Gastrocnemius medialis (tissue), 4 donors: ENCODE results near the gene SUPT3H. TPM values are rescaled to one million over a fixed set of nuclear protein-coding genes. Genes with fewer than 3 reads are reported as not detected.
A peak's percentile ranks its signal among the peaks of the same experiment; 100 is the strongest.

Experiments used
- ATAC-seq, 2 donors: fragments of 150-250 bp; one replicate each; pipeline ENCODE4 v1.9.1; 2016
- DNase-seq, 2 donors: peaks; one replicate each; pipeline ENCODE4 v3.0.0-alpha.2; 2019
- H3K27ac ChIP-seq, 4 donors: fragments of 200-600 bp; sonication (generic); 1 replicate in 1 of 4; 2 replicates in 3 of 4; pipeline ENCODE4 v1.5.1; 2016 to 2018; ENCODE audit warnings: mild to moderate bottlenecking in 2 of 4, moderate library complexity in 1 of 4
- H3K27me3 ChIP-seq, 3 donors: fragments of 200-600 bp; sonication (generic) in 2 of 3; 1 replicate in 1 of 3; 2 replicates in 2 of 3; pipeline versions ENCODE4 v1.5.1 to v1.6.0; 2016 to 2019; ENCODE audit warnings: mild to moderate bottlenecking in 1 of 3, moderate library complexity in 1 of 3
- H3K36me3 ChIP-seq, 2 donors: fragments of 200-600 bp; sonication (generic) in 1 of 2; one replicate each; pipeline ENCODE4 v1.5.1; 2017 to 2018
- H3K4me1 ChIP-seq, 2 donors: fragments of 200-600 bp; sonication (generic) in 1 of 2; one replicate each; pipeline ENCODE4 v1.5.1; 2016 to 2017; ENCODE audit warnings: mild to moderate bottlenecking in 2 of 2
- H3K4me3 ChIP-seq, 4 donors: fragments of 200-600 bp; sonication (generic) in 3 of 4; 1 replicate in 1 of 4; 2 replicates in 3 of 4; pipeline ENCODE4 v1.5.1; 2016 to 2019; ENCODE audit warnings: mild to moderate bottlenecking in 2 of 4
- H3K9me3 ChIP-seq, 3 donors: fragments of 200-600 bp; sonication (generic) in 2 of 3; 1 replicate in 1 of 3; 2 replicates in 2 of 3; pipeline ENCODE4 v1.5.1; 2016 to 2019
- CTCF ChIP-seq, 5 experiments: fragments of 450-650 bp in 3 of 5; fragments of 200-600 bp in 2 of 5; sonication (generic) in 2 of 5; IDR thresholded peaks in 4 of 5; conservative IDR thresholded peaks in 1 of 5; 1 replicate in 4 of 5; 2 replicates in 1 of 5; pipeline ENCODE4 v1.5.1; 2016 to 2019; ENCODE audit warnings: antibody characterized with exemption in 5 of 5, mild to moderate bottlenecking in 3 of 5, moderate library complexity in 3 of 5
- POLR2A ChIP-seq, 2 donors: fragments of 450-650 bp; IDR thresholded peaks; one replicate each; pipeline ENCODE4 v1.6.1; 2017; ENCODE audit warnings: antibody characterized with exemption in 2 of 2, mild to moderate bottlenecking in 2 of 2, moderate library complexity in 2 of 2
- in situ Hi-C, 4 donors: fragments of 200-750 bp; cut with MboI; loops; one replicate each; pipeline versions ENCODE4 v1.15.0 to v1.8.0; 2017; ENCODE audit warnings: low sequenced_read_pairs in 4 of 4
- intact Hi-C: fragments of 100-400 bp; cut with DNase I; formaldehyde crosslinking; loops from one replicate; pipeline ENCODE4 v1.15.1; 2023; ENCODE audit warnings: low total_unique reads
- total RNA-seq, 4 donors: library from RNA; depleted of rRNA; stranded (reverse); fragments of >200 nt; gene quantifications; one replicate each; pipeline versions ENCODE4 v1.1.0 to v1.2.3, GENCODE V29; 2016

The SUPT3H gene
- total RNA-seq, 4 donors from 2014 or later: 1.5 to 9.0 (median 4.2) TPM

GRCh38 chr6:45377043-45377553, 636 bp downstream of the SUPT3H start:
- intact Hi-C loops: loop anchor here (2.0 kb wide), 1 partner anchor 722 kb away; no protein-coding TSS in a partner anchor
- Histone ChIP-seq H3K4me3 (peak overlapping the region; percentile 93 to 95 (median 94)), H3K27ac (peak overlapping the region; percentile 97 to 99 (median 98)), H3K27me3 (no peaks in the 10 kb centered on the region), H3K36me3 (no peaks in the 10 kb centered on the region), H3K4me1 (peaks cover 12 to 16% of the 10 kb centered on the region in 2 donors), H3K9me3 (no peaks in the 10 kb centered on the region)
- TF ChIP-seq CTCF (IDR thresholded peaks at IDR 0.05 in 4 of 5, conservative IDR thresholded peaks at IDR 0.05 in 1 of 5): no peak
- no peak for TF ChIP-seq POLR2A (IDR thresholded peaks at IDR 0.05)
- in situ Hi-C loops: no loop called here
- DNase-seq: peak in 1 of 2 donors; percentile 45
- peak; percentile 22 to 45 for ATAC-seq

- Histone ChIP-seq H3K9me3 (no peaks in the 10 kb centered on the region), H3K4me3 (peak overlapping the region; percentile 93 to 95 (median 94)), H3K27ac (peak overlapping the region; percentile 97 to 99 (median 98)), H3K27me3 (no peaks in the 10 kb centered on the region), H3K4me1 (peaks cover 12 to 16% of the 10 kb centered on the region in 2 donors), H3K36me3 (no peaks in the 10 kb centered on the region)
- no peak for TF ChIP-seq CTCF (IDR thresholded peaks at IDR 0.05 in 4 of 5, conservative IDR thresholded peaks at IDR 0.05 in 1 of 5)
- no peak for TF ChIP-seq POLR2A (IDR thresholded peaks at IDR 0.05)
- in situ Hi-C loops: no loop called here
- DNase-seq (no peak), ATAC-seq (no peak)
- intact Hi-C loops: loop anchor here (2.0 kb wide), 1 partner anchor 722 kb away; no protein-coding TSS in a partner anchor
Observed at GRCh38 chr6:45376310-45377042, 1.3 kb downstream of the SUPT3H start.

GRCh38 chr6:45375449-45375848, 2.3 kb downstream of the SUPT3H start:
- no peak for ATAC-seq
- in situ Hi-C loops: no loop called here

GRCh38 chr6:45371924-45372573, 5.7 kb downstream of the SUPT3H start:
- H3K4me1 ChIP-seq: peaks cover 5 to 10% of the 10 kb centered on the region in 2 donors
- DNase-seq (no peak), ATAC-seq (no peak)
- in situ Hi-C loops: no loop called here
- H3K36me3 ChIP-seq: no peaks in the 10 kb centered on the region
- TF ChIP-seq POLR2A (IDR thresholded peaks at IDR 0.05): no peak
- no peaks in the 10 kb centered on the region for H3K27me3 ChIP-seq
- H3K27ac ChIP-seq: no peak overlapping the region
- no peak overlapping the region for H3K4me3 ChIP-seq
- no peaks in the 10 kb centered on the region for H3K9me3 ChIP-seq
- intact Hi-C loops: no loop called here

More at GRCh38 chr6:45375449-45375848, 2.3 kb downstream of the SUPT3H start:
- no peak for DNase-seq
- H3K4me3 ChIP-seq: no peak overlapping the region
- no peaks in the 10 kb centered on the region for H3K36me3 ChIP-seq
- TF ChIP-seq POLR2A (IDR thresholded peaks at IDR 0.05) (no peak), CTCF (IDR thresholded peaks at IDR 0.05 in 4 of 5, conservative IDR thresholded peaks at IDR 0.05 in 1 of 5) (no peak)
- peaks cover 12 to 16% of the 10 kb centered on the region in 2 donors for H3K4me1 ChIP-seq
- H3K9me3 ChIP-seq: no peaks in the 10 kb centered on the region
- H3K27me3 ChIP-seq: no peaks in the 10 kb centered on the region
- H3K27ac ChIP-seq: no peak overlapping the region
- intact Hi-C loops: no loop called here

GRCh38 chr6:45369870-45370269, 7.9 kb downstream of the SUPT3H start:
- intact Hi-C loops (no loop called here), in situ Hi-C loops (no loop called here)
- H3K9me3 ChIP-seq: no peaks in the 10 kb centered on the region
- no peaks in the 10 kb centered on the region for H3K27me3 ChIP-seq
- DNase-seq: no peak
- no peaks in the 10 kb centered on the region for H3K4me1 ChIP-seq
- H3K36me3 ChIP-seq: no peaks in the 10 kb centered on the region
- H3K27ac ChIP-seq: no peak overlapping the region
- TF ChIP-seq CTCF (IDR thresholded peaks at IDR 0.05 in 4 of 5, conservative IDR thresholded peaks at IDR 0.05 in 1 of 5): no peak
- H3K4me3 ChIP-seq: no peak overlapping the region
- no peak for ATAC-seq
